Measurements from ENCODE around the gene AMPD2. TPM values are rescaled to one million over a fixed set of nuclear protein-coding genes. Genes with fewer than 3 reads are reported as not detected.
A peak's percentile ranks its signal among the peaks of the same experiment; 100 is the strongest.

Gene AMPD2
- total RNA-seq, 2 experiments from 2014 or later, result 114 to 122 TPM

GRCh38 chr1:109603229-109603628, 16.4 kb upstream of the AMPD2 start:
- no peak overlapping the region for H3K4me3 Mint-ChIP-seq
- no peaks in the 10 kb centered on the region for H3K4me1 Mint-ChIP-seq
- H3K27ac Mint-ChIP-seq, result no peak overlapping the region
- POLR2A ChIA-PET, result interaction anchor here (0.7 kb wide), 1 partner anchor 478 kb away, joined by 8 read pairs; no protein-coding TSS in a partner anchor
- no peak for DNase-seq
- peaks cover 7% of the 10 kb centered on the region for H3K36me3 Mint-ChIP-seq
- no peaks in the 10 kb centered on the region for H3K9me3 Mint-ChIP-seq
- ATAC-seq (ENCODE audit: low read depth), result no peak
- no peaks in the 10 kb centered on the region for H3K27me3 Mint-ChIP-seq

GRCh38 chr1:109605381-109605780, 14.3 kb upstream of the AMPD2 start:
- POLR2A ChIA-PET, result interaction anchor here (0.8 kb wide), 1 partner anchor 12 kb away, joined by 3 read pairs; no protein-coding TSS in a partner anchor

GRCh38 chr1:109609881-109610280, 9.8 kb upstream of the AMPD2 start:
- no peaks in the 10 kb centered on the region for H3K4me1 Mint-ChIP-seq
- POLR2A ChIA-PET, result interaction anchor here (0.6 to 5.3 kb wide), 3 partner anchors 8 to 61 kb away, joined by 3 to 22 read pairs (median 3); partner anchors contain the start of gene GNAI3
- no peak overlapping the region for H3K27ac Mint-ChIP-seq
- H3K36me3 Mint-ChIP-seq, result no peaks in the 10 kb centered on the region
- ATAC-seq (ENCODE audit: low read depth) (no peak), DNase-seq (no peak)
- H3K9me3 Mint-ChIP-seq, result no peaks in the 10 kb centered on the region
- H3K4me3 Mint-ChIP-seq, result no peak overlapping the region
- H3K27me3 Mint-ChIP-seq, result peaks cover 9% of the 10 kb centered on the region

More at GRCh38 chr1:109605381-109605780, 14.3 kb upstream of the AMPD2 start:
- H3K9me3 Mint-ChIP-seq, result no peaks in the 10 kb centered on the region
- no peaks in the 10 kb centered on the region for H3K36me3 Mint-ChIP-seq
- no peaks in the 10 kb centered on the region for H3K27me3 Mint-ChIP-seq
- H3K27ac Mint-ChIP-seq, result no peak overlapping the region
- ATAC-seq (ENCODE audit: low read depth) (no peak), DNase-seq (no peak)
- H3K4me3 Mint-ChIP-seq, result no peak overlapping the region
- no peaks in the 10 kb centered on the region for H3K4me1 Mint-ChIP-seq

DNA sequence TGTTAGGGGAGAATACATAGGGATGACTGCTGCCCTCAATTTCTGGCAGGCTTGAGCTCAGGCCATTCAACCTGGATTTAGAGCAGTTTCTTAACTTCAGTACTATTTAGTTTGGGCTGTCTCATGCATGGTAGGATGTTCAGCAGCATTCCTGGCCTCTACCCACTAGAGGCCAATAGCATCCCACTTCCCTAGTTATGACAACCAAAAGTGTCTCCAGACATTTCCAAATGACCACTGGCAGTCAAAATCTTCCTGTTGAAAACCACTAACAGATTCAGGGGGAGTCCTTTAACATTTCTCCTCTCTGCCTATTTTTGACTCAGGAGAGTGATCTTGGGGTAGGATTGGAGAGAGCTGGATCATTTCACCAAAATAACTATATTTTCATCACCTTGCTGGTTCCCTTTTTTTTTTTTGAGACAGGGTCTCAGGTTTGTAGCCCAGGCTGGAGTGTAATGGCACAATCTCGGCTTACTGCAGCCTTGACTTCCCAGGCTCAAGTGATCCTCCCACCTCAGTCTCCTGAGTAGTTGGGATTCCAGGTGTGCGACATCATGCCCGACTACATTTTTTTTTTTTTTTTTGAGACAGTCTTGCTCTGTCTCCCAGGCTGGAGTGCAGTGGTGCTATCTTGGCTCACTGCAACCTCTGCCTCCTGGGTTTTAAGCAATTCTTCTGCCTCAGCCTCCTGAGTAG, 8.9 kb upstream of the AMPD2 start:
- no peak for ATAC-seq (ENCODE audit: low read depth)
- POLR2A ChIA-PET, result interaction anchor here (0.6 to 5.3 kb wide), 4 partner anchors 9 to 62 kb away, joined by 3 to 22 read pairs (median 3); partner anchors contain the start of gene GNAI3
- no peaks in the 10 kb centered on the region for H3K36me3 Mint-ChIP-seq
- no peak overlapping the region for H3K4me3 Mint-ChIP-seq
- H3K9me3 Mint-ChIP-seq, result no peaks in the 10 kb centered on the region
- no peak for DNase-seq
- peaks cover 9% of the 10 kb centered on the region for H3K27me3 Mint-ChIP-seq
- H3K27ac Mint-ChIP-seq, result no peak overlapping the region
- H3K4me1 Mint-ChIP-seq, result peaks cover 2% of the 10 kb centered on the region

DNA sequence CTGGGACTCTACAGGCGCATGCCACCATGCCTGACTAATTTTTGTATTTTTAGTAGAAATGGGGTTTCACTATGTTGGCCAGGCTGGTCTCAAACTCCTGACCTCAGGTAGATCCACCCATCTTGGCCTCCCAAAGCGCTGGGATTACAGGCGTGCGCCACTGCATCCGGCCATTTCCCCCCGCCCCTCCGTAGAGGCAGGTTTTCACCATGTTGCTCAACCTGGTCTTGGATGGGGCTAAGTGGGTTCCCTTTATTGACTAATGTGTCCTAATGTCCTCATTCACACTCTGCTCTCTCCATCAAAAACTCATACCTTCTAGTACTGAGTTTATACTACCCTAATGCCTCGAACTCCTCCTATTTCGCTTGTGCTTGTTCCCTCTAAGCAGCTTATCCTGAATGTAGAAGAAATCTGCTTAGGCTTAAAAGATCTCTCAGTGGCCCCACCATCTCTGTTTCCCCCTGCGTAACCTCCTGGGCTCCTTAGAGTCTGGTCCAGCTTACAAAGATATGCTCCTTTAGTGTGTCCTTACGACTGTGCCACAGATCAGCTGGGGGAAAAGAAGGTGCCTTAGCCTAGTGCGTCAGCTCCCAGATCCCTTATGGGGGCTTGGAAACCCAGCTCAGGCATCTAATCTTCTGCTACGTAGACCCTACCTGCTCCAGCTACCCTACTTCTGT, 8.2 kb upstream of the AMPD2 start:
- DNase-seq, result no peak
- H3K4me1 Mint-ChIP-seq, result peaks cover 8% of the 10 kb centered on the region
- H3K36me3 Mint-ChIP-seq, result no peaks in the 10 kb centered on the region
- ATAC-seq (ENCODE audit: low read depth), result no peak
- no peak overlapping the region for H3K27ac Mint-ChIP-seq
- H3K4me3 Mint-ChIP-seq, result no peak overlapping the region
- no peaks in the 10 kb centered on the region for H3K9me3 Mint-ChIP-seq
- POLR2A ChIA-PET, result interaction anchor here (5.3 kb wide), 1 partner anchor 63 kb away, joined by 22 read pairs; the partner anchor contains the start of gene GNAI3
- H3K27me3 Mint-ChIP-seq, result peaks cover 9% of the 10 kb centered on the region

DNA sequence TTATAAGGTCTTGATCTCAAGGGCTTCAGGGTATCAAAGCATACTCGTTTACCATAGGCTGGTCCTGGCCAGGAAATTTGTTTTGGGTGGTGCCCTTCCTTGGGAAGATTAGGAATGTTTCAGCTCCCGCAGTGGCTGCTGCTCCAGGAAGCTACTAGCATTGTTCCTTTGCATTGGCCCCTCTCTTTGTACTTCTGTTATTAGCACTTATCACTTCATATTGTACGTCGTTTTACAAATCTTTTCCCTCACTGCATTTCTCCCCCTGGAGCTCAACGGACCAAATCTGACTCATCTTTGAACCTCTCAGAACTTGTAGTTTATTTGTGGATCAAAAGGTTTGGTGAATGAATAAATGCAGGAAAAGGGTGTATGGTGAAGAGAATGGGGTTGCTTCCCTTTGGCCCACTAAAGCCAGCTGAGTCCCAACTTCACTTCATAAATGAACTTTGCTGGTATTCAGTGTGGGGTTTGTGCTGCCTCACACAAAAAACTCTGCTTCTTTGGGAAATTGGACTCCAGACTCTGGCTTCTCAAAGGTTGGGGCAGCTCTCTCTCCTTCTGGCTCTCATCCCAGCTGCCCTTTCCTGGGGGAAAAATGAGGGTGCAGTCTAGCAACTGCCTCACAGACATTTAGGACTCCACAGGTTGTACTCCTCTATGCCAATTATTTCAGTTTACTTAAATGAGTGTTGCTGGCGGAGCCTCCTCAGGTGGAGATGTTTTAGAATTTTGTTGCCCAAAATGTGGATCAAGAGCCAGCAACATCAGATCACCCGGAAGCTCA, 6.1 kb upstream of the AMPD2 start:
- Mint-ChIP-seq H3K27me3 (peaks cover 9% of the 10 kb centered on the region), H3K27ac (no peak overlapping the region), H3K4me3 (no peak overlapping the region), H3K9me3 (no peaks in the 10 kb centered on the region), H3K36me3 (no peaks in the 10 kb centered on the region), H3K4me1 (peaks cover 18% of the 10 kb centered on the region)
- ATAC-seq (ENCODE audit: low read depth) (no peak), DNase-seq (no peak)
- POLR2A ChIA-PET, result interaction anchor here (0.6 to 5.3 kb wide), 2 partner anchors 65 to 130 kb away, joined by 3 to 22 read pairs; partner anchors contain the start of genes ATXN7L2 and GNAI3

DNA sequence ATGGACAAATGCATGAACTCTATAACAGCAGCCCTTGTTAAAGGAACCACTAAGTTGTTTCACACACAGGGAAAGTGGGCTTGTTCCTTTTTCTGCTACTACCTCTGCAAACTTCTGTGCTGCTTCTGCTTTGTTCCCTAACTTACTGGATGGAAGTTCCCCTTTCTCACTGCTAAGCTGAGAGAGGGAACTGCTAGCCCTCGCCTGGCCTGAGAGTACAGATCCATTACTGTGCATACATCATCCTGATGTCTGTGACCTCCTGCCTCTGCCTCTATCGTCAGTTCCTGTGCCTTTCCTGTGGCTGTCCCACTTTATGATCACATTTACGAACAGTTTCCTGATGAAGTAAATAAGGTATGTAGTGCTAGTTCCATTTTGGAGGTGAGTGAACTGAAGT, 3.8 kb upstream of the AMPD2 start:
- POLR2A ChIA-PET, result interaction anchor here (1.0 kb wide), 1 partner anchor 191 kb away, joined by 3 read pairs; no protein-coding TSS in a partner anchor
- peak overlapping the region; percentile 51 for H3K4me3 Mint-ChIP-seq
- ATAC-seq (ENCODE audit: low read depth) (no peak), DNase-seq (no peak)
- H3K27me3 Mint-ChIP-seq, result peaks cover 9% of the 10 kb centered on the region
- H3K4me1 Mint-ChIP-seq, result peaks cover 31% of the 10 kb centered on the region
- no peaks in the 10 kb centered on the region for H3K9me3 Mint-ChIP-seq
- peak overlapping the region; percentile 75 for H3K27ac Mint-ChIP-seq
- no peaks in the 10 kb centered on the region for H3K36me3 Mint-ChIP-seq

- ATAC-seq (ENCODE audit: low read depth) (no peak), DNase-seq (no peak)
- H3K36me3 Mint-ChIP-seq, result no peaks in the 10 kb centered on the region
- no peaks in the 10 kb centered on the region for H3K9me3 Mint-ChIP-seq
- H3K4me3 Mint-ChIP-seq, result no peak overlapping the region
- peaks cover 9% of the 10 kb centered on the region for H3K27me3 Mint-ChIP-seq
- POLR2A ChIA-PET, result interaction anchor here (0.9 to 1.7 kb wide), 3 partner anchors 10 to 191 kb away, joined by 3 to 9 read pairs (median 3); partner anchors contain the start of gene GNAI3
- H3K27ac Mint-ChIP-seq, result no peak overlapping the region
- H3K4me1 Mint-ChIP-seq, result peaks cover 31% of the 10 kb centered on the region
Measured at GRCh38 chr1:109616391-109616790, 3.2 kb upstream of the AMPD2 start.

- H3K27me3 Mint-ChIP-seq, result peaks cover 8% of the 10 kb centered on the region
- ATAC-seq (ENCODE audit: low read depth), result no peak
- H3K4me1 Mint-ChIP-seq, result peaks cover 38% of the 10 kb centered on the region
- POLR2A ChIA-PET, result interaction anchor here (0.8 to 1.7 kb wide), 3 partner anchors 9 to 69 kb away, joined by 3 to 9 read pairs (median 3); partner anchors contain the start of gene GNAI3
- no peak for DNase-seq
- no peaks in the 10 kb centered on the region for H3K9me3 Mint-ChIP-seq
- H3K27ac Mint-ChIP-seq, result no peak overlapping the region
- H3K36me3 Mint-ChIP-seq, result peaks cover 5% of the 10 kb centered on the region
- no peak overlapping the region for H3K4me3 Mint-ChIP-seq
Measured at GRCh38 chr1:109617291-109617801, 2.3 kb upstream of the AMPD2 start.

DNA sequence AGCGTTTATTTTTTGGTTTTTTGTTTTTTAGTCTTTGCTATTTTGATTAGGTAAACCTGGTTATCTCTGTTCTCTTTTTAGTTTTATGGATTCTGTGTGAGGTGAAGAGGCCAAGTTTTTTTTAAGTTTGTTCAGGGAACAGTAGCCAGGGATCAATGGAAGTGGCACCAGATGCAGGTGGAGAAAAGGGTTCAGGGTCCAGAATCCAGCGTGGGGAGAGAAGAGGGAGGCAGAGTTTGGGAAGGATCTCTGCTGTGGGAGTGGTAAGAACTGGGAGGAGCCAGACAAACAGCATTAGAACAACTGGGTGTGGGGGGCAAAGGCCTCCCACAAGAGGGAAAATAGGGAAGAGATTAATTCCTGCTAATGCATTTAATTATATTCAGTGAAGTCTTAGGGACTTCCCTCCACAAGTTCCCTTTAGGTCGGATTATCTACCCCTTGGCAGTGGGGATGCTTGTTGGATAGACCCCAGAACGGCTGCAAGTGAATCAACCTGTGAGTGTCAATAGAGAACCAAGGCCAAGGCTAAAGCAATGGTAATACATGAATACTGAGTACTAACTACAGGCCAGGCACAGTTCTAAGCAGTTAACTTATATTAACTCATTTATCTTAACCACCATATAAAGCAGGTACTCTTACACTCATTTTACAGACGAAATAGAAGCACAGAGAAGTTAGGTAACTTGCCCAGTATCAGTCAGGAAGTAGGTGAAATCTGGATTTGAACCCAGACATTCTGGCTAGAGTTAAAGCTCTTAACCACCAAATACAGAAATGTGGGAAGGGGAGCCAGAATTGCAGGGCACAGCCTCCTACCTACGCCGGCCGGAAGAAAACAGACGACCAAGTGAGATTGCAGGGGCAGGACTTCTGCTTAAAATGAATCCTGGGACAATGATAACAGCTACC, 719 bp upstream of the AMPD2 start:
- H3K27me3 Mint-ChIP-seq, result peaks cover under 1% of the 10 kb centered on the region
- peak overlapping the region; percentile 98 for H3K27ac Mint-ChIP-seq
- H3K9me3 Mint-ChIP-seq, result no peaks in the 10 kb centered on the region
- POLR2A ChIA-PET, result interaction anchor here (0.6 to 2.4 kb wide), 6 partner anchors 11 to 406 kb away, joined by 3 to 56 read pairs (median 6); partner anchors contain the start of gene GNAI3
- H3K4me3 Mint-ChIP-seq, result peak overlapping the region; percentile 97
- ATAC-seq (ENCODE audit: low read depth) (no peak), DNase-seq (no peak)
- H3K36me3 Mint-ChIP-seq, result peaks cover 8% of the 10 kb centered on the region
- H3K4me1 Mint-ChIP-seq, result peaks cover 53% of the 10 kb centered on the region

GRCh38 chr1:109620401-109620791, 759 bp downstream of the AMPD2 start:
- peaks cover 10% of the 10 kb centered on the region for H3K36me3 Mint-ChIP-seq
- peaks cover 61% of the 10 kb centered on the region for H3K4me1 Mint-ChIP-seq
- no peak for DNase-seq
- no peaks in the 10 kb centered on the region for H3K27me3 Mint-ChIP-seq
- peak overlapping the region; percentile 98 for H3K27ac Mint-ChIP-seq
- peak; percentile 1 for ATAC-seq (ENCODE audit: low read depth)
- POLR2A ChIA-PET, result interaction anchor here (0.7 to 2.4 kb wide), 9 partner anchors 9 to 719 kb away, joined by 3 to 56 read pairs (median 4); partner anchors contain the start of genes AHCYL1, GNAI3, PSMA5 and RBM15
- H3K4me3 Mint-ChIP-seq, result peak overlapping the region; percentile 97
- H3K9me3 Mint-ChIP-seq, result no peaks in the 10 kb centered on the region

Measured in activated naive CD8-positive, alpha-beta T cell treated with anti-CD3 and anti-CD28 coated beads, Interleukin-2, amount 10 ng/mL, durations not matched to agents 7 days and 5 days (primary cell).